GM12878 (cell line): ENCODE data around the gene TECPR1.

Experiments
- CTCF ChIP-seq, 3 experiments: IDR thresholded peaks in 2 of 3; conservative IDR thresholded peaks in 1 of 3; 2 replicates each; pipeline ENCODE4 v1.5.1; 2011; ENCODE audit warnings: low read depth in 3 of 3, low read length in 3 of 3, mild to moderate bottlenecking in 3 of 3, control low read depth in 2 of 3, moderate library complexity in 2 of 3, inconsistent platforms in 1 of 3, mixed read lengths in 1 of 3; ENCODE audit not compliant: control insufficient read depth in 2 of 3, insufficient read depth in 1 of 3; ENCODE audit errors: extremely low read depth in 1 of 3
- GABPA ChIP-seq: IDR thresholded peaks from 2 replicates; pipeline ENCODE4 v1.6.1; 2014; ENCODE audit warnings: antibody characterized with exemption, low read depth, mild to moderate bottlenecking, inconsistent platforms
- POLR2A ChIP-seq: IDR thresholded peaks from 2 replicates; pipeline ENCODE4 v1.6.1; 2011; ENCODE audit warnings: low read depth, mild to moderate bottlenecking, low read length
- ZZZ3 ChIP-seq: IDR thresholded peaks from 2 replicates; pipeline ENCODE4 v1.6.1; 2011; ENCODE audit warnings: low read depth; ENCODE audit not compliant: control insufficient read depth, insufficient read length

GRCh38 chr7:98186452-98187137, 65.4 kb downstream of the TECPR1 start:
- TF ChIP-seq POLR2A (no peak), CTCF (IDR thresholded peaks at IDR 0.05 in 2 of 3, conservative IDR thresholded peaks at IDR 0.05 in 1 of 3; ENCODE audit: control insufficient read depth in 2 of 3, extremely low read depth in 1 of 3, insufficient read depth in 1 of 3, low read depth in 3 of 3, low read length in 3 of 3) (no peak), ZZZ3 (no peak), GABPA (no peak)
